Neural progenitor cell (in vitro differentiated cells): Measurements from ENCODE around the gene GOLGA8Q. TPM values are rescaled to one million over a fixed set of nuclear protein-coding genes. Genes with fewer than 3 reads are reported as not detected.

Experiments
- small RNA-seq: library from RNA; depleted of rRNA; stranded (forward); fragments of <200 nt; gene quantifications from one replicate; pipeline ENCODE3, GENCODE V24; 2015
- total RNA-seq: library from RNA; depleted of rRNA; stranded (reverse); fragments of >200 nt; gene quantifications from 2 replicates; pipeline ENCODE4 v1.2.3, GENCODE V29; 2015; ENCODE audit warnings: low replicate concordance

Gene GOLGA8Q
- total RNA-seq, 1 donor from 2014 or later, result not detected

Small RNA genes within 50 kb of the gene (small RNA-seq; reads per million reads assigned to genes)
- gene RF00096, result not detected
- gene RN7SL796P, result not detected

Other genes with a start within 250 kb of the GOLGA8Q start
- gene CHRFAM7A, start 158.5 kb upstream of the GOLGA8Q start, total RNA-seq, result 0.46 and 1.3 TPM in 2 replicates
- gene GOLGA8R, start 137.8 kb upstream of the GOLGA8Q start, total RNA-seq, result not detected in 2 replicates
- gene GOLGA8H, start 52.0 kb downstream of the GOLGA8Q start, total RNA-seq, result 0.06 and 0.24 TPM in 2 replicates